GM18861 (cell line): ENCODE results near the gene DCPS.
"Not testable (repeated sequence)": the region's sequence is repeated elsewhere in the genome, so short reads cannot be mapped to it uniquely, and the experiment has no call there.

Experiments used
- ATAC-seq: cut with Tn5 transposase; IDR thresholded peaks from one replicate; pipeline ENCODE4 v1.9.1; 2021; ENCODE audit not compliant: unreplicated experiment

DCPS gene

DNA sequence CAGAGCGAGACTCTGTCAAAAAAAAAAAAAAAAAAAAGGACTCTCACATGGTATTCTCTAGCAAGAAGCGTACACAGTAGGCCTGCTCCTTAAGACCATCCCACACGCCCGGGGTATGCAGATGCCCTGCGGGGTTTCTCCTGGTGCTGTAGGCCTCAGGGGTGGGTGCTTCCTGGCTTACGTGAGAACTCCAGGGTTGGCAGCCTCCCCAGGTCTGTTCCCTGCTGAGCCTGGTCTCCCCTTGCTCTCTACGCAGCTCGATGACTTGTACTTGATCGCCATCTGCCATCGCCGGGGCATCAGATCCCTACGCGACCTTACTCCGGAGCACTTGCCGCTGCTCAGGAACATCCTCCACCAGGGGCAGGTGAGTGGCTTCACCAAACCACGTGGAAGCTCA is 39.2 kb downstream of the DCPS start:
- no peak for ATAC-seq

DNA sequence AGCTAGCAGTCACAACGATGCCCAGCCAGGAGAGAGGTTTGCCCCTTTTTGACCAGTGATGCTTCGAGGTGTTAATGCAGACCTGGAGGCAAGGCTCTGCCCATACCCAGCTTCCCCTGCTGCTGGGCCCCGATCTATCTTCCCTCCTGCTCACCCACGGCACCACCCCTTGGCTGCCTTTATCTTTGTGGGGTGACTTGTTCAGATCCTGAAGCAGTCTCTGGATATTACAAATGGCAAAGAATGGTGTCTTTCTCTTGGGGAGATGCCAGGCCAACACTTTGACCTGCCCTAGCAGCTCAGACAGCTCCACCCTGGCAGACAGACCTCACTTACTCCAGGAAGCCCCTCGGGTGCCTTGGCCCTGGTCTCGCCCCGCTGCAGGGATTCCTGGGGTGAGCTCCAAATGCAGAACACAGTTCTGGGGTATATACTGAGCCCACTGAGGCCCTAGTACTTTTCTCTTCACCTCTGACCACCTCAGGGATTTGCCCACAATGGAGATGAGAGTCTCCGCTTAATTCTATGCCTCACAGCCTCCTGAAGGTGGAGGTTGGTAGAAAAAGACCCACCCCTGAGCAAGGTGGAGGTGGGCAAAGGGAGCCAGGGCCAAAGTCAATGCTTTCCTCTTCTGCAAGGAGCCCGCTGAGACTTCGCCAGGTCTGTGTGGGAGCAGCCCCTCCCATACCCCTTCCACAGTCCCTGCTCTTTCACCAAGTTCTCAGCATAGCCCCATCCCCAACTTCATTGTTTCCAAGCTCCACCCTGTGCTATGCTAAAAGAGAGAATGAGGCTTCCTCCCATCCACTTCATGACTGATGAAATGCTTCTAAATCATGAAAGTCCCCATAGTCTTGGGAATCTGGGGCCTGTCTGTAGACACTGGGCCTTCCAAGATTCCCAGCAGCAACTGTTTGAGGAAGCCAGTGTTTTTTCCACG is 40.6 kb downstream of the DCPS start:
- ATAC-seq, result no peak

DNA sequence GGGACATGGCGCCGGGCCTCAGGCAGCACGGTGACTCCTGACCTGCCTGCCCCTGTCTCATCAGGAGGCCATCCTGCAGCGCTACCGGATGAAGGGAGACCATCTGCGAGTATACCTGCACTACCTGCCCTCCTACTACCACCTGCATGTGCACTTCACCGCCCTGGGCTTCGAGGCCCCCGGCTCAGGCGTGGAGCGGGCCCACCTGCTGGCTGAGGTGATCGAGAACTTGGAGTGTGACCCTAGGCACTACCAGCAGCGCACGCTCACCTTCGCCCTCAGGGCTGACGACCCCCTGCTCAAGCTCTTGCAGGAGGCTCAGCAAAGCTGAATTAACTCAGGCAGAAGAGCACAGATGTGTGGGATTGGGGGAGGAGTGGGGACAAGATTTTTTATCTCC is 41.4 kb downstream of the DCPS start:
- ATAC-seq, result no peak

DNA sequence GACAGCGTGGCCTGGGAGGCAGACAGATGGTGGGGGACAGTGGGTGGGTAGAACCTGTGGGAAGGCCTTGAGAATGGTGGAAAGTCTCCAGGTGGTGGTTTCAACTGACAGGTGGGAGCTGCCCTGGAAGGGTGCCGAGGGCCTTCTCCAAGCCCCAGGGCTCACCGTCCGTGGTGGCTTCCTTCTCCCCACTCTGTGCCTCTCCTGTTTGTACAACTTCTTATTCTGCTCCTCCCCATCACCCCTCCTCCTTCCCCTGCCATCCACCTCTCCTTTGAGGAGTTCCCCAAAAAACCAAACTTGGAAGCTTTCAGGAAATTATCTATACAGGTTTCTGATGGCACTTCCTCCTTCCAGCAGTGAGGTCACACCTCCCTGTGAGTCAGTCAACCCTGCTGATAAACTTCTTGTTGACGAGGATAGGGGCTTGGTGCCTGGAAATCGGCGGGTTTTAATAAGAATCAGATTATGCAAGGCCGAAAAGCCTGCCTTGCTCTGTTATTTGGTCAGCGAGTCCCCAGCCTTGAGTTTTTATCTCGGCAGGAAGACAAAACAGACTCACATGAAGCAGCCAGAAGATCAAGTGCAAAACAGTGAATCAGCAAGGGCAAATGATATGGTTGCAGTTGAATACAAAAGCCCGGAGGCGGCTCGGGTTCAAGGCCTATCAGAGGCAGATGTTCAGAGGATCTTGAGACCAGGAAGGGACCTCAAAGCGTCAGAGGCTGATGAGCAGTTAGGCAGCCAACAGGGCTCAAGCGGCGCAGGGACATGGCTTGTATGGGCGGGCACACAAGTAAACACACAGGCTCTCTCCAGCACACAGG is 42.1 kb downstream of the DCPS start:
- ATAC-seq, result no peak

DNA sequence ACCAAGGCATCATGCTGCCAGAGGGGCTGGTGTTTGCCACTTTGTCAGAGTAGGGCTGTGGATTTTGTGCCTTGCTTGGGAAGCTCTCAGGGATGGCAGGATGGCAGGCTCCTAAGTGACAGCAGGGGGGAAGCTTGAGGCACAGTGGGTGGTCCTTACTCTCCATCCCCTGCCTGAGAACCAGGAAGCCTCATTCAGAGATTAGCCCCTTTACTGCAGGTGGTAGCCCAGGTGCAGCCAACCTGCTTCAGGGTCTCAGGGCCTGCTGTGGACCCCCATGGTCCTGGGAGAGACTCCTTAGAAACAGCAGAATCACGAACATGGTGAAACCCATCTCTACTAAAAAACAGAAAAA is 42.7 kb downstream of the DCPS start:
- ATAC-seq, result no peak

DNA sequence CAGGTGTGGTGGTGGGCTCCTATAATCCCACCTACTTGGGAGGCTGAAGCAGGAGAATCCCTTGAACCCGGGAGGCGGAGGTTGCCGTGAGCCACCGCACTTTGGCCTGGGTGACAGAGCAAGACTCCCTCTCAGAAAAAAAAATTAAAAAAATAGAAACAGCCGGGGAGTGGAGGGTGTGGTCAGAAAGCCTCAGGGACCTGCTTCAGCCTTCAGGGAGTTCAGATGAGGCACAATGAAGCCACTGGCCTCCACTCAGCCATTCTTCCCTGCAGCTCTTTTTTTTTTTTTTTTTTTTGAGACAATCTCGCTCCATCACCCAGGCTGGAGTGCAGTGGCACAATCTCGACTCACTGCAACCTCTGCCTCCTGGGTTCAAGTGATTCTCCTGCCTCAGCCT is 43.1 kb downstream of the DCPS start:
- ATAC-seq, result not testable (repeated sequence)

DNA sequence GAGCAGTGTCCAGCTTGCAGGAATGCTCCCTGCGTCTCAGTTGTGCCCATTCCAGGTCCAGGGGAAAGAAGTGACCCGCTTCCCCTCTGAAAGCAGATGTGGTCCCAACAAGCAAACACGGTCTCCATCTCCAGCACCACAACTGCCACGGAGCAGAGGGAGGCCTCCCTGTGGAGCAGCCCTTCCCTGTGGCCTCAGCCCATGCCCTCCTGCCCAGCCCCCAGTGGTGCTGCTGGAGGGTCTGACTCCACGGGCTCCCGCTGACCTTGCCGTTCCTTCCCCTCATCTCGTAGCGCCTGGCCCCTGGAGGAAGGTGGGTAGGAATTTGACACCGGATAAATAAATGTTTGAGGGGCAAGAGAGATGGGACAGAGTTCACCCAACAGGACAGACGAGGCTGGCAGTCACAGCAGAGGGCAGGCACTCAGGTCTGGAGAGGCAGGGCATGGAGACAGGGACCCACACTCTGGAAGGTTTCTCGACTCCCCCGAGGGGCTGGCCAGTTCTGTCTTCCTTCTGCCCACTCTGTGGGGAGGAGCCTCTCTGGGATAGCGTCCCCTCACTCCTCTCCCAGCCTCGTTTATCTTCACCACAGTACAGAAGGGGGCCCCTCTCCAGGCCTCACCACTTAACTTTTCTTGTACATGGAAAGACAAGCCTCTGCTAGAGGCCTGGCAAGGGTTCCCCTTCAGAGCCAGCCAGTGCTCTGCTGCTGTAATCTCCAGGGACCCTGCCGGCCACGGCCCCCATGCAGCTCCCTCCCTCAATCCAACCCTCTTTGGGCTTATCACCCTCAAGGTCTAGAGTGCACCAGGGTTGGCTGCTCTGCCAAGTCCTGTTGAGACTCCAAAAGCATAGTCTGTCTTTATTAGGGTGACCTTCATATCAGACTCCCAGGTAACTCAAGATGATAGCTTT is 44.1 kb downstream of the DCPS start:
- ATAC-seq, result no peak

DNA sequence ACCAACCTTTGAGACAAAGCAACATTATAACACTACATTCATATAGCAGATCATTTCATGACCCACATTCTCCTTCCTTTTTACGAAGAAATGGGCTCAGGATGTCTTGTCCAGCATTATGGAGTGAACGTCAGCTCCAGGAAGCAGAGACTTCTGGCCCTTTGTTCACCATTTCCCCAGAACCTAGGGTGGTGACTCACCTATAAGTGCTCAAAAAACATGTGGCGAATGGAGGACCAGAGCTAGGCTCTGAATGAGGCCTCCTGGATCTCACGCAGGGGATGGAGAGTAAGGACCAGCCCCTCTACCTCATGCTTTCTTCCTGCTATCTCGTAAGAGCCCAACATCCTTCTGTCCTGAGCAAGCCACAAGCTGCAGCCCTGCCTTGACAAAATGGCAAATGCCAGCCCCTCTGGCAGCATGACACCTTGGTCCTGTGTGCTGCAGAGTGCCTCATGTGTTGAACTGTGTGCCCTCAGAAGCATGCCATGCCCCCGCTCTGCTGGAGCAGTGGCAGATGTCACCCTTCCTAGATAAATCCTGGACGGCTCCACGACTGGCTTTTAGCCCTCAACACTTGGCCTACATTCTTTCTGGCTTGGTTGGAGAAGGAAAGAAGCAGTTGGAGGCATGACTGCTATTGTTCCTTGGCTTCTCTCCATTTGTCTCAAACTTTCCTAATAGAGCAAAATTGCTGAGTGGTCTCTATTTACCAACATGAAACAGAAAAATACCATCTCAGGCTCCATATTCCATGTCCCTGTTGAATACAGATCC is 45.1 kb downstream of the DCPS start:
- ATAC-seq, result no peak

DNA sequence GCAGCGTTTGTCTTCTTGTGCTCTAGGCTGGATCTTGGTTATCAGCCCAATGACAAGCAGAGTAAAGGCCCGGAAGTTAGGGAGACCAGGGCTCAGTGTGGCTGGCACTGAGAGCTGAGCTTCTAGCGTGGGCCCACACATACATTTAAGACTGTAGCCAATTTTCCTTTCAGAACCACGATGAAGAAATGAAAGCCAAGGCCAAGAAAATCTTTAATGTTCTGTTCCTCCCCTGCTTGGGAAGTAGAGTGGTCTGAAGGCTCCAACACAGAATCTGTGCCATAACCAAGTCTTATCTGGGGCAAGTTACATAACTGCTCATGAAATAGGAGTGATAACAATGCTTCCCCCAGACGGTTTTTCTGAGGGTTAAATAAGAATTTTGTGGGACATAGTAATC is 47.0 kb downstream of the DCPS start:
- ATAC-seq, result no peak

DNA sequence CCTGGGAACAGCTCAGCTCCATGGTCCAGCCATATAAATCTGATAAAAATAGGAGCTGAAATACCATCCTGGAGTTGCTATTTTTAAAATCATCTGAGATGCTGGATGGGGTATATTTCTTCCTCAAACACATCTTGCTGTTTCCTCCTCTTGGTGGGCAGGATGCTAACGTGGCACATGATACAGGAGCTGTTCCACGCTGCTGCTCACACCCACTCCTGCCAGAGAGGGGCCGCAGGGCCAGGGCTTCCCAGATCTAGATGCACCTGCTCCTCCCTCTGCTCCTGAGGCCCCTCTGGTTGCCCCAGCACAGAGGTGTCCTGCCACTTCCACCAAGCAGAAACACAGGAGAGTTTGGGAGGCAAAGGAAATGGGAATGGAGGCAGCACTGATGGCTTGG is 48.3 kb downstream of the DCPS start:
- ATAC-seq, result no peak

DNA sequence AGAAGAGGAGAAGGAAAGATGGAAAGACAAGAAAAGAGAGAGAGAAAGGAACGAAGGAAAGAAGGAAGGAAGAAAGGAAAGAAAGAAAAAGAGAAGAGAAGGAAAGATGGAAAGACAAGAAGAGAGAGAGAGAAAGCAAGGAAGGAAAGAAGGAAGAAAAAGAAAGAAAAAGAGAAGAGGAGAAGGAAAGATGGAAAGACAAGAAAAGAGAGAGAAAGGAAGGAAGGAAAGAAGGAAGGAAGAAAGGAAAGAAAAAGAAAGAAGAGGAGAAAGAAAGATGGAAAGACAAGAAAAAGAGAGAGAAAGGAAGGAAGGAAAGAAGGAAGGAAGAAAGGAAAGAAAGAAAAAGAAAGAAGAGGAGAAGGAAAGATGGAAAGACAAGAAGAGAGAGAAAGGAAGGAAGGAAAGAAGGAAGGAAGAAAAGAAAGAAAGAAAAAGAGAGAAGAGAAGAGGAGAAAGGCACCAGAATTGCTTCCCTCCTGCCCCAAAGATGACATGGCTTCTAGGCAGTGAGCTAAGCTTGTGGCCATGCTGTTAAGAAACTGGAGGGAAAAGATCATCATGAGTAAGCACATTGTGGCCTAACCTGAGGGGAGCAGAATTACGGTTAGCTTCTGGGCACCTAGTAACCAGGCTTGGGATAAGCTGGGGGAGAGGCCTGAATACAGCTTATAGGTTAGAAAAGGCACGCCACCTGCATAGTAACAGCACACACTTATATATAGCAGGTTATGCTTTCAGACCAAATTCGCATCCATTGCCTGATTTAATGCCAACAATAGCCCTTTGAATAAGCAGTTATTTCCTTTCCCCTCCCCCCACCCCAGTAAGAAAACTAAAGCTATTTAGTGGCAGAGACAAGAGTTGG is 49.3 kb downstream of the DCPS start:
- ATAC-seq, result no peak

DNA sequence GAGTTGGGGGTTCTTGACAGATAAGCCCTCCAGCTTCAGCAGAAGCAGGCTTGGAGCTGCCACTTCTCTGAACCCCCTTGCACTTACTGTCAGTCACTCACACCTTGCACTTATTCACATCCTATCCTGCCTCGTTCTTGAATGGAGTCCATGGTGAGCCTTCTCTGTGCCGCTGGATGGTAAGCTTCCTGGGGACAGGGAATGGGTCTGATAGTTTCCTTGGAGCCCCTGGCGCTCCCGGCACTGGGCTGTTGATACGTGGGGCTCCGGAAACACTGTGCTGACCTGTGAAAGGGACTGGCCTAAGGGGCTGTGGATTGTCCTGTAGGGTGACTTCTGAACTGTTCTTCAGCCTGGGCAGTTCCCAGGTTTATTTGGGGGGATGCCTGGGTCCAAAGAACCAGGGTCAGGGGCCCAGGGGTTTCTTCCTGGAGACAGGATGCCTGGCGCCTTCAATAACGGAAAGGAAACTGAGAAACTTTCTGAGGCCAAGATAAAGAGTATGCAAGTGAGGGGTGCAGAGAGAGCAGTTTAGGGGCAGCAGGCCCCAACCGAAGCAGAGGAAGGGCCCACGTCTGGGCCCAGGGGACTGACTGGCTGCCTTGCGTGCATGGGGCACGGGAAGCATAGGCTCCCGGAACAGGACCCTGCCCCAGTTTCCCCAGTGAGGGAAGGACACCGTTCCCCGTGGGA is 50.9 kb downstream of the DCPS start:
- ATAC-seq, result peak; percentile 25

DNA sequence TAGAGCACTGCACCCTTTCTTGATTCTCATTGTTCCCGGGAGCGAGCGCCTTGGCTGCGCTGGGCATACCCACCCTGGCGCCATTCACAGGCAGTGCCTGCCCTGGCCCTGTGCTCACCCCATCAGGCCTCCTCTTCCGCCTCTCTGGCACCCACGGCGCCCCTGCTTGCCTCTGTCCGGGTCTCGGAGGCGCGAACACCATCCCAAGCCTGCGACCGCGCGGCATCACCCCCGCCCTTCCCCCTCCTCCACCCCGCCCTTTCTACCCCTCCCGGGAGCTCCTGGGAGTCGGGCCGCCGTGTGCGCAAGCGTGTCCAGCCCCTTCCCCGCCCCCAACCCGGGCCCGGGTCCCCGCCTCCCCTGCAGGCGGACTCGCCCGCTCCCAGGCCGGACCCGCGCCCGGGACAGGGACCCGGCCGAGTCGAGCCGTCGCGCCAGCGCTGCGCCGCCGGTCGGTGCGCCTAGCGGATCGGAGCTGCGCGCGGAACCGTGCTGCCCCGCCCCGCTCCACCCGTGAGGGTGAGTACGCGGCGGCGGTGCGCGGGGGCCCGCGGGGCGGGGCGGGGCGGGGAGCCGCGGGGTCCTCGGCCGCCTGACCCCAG is 51.6 kb downstream of the DCPS start, which contains the start of gene ST3GAL4:
ST3GAL4 (plus strand) TSS at position 363 of the 602 bp plus-strand sequence. CDS start 50,470 bp downstream, outside the sequence.
- peak; percentile 38 for ATAC-seq

DNA sequence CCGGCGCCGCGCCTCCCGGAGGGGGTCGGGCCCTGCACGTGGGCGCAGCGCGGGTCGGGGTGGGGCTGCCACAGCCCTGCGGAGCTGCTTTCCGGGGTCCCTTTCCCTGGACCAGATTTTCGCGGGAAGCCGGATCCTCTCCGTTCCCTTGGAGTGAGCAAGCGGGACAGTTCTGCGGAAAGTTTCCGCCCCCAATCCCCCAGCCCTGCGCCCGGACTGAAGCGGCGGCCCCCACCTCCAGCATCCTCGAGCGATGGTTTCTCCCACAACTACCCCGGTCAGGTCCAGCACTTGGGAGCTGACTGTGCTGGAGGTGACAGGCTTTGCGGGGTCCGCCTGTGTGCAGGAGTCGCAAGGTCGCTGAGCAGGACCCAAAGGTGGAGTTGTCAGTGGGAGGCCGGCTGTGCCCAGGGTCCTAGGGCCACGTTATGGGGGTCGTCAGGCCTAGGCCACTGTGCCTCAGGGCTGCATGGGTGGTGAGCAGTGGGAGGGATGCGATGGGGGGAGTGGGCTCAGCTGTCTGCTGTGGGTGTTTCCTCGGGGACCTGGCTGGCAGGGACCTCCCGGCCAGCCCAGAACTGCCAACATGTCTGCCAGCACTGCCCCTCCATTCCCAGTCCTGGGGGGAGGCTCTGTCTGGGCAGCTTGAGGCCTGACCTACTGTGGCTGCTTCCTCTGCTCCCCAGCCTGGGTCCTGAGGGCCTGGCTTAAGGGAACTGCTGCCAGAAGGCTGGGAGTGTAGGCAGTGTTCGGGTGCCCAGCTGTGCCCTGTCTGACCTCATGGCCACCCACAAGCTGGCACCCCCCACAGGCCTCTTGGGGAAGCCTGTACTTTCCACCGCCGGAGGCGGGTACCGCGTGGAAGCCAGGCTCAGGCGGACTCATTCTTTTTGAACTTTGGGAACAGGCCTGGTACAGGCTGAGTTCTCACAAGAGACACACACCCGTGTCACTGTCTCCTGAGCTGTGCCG is 52.4 kb downstream of the DCPS start:
- peak; percentile 6 for ATAC-seq

DNA sequence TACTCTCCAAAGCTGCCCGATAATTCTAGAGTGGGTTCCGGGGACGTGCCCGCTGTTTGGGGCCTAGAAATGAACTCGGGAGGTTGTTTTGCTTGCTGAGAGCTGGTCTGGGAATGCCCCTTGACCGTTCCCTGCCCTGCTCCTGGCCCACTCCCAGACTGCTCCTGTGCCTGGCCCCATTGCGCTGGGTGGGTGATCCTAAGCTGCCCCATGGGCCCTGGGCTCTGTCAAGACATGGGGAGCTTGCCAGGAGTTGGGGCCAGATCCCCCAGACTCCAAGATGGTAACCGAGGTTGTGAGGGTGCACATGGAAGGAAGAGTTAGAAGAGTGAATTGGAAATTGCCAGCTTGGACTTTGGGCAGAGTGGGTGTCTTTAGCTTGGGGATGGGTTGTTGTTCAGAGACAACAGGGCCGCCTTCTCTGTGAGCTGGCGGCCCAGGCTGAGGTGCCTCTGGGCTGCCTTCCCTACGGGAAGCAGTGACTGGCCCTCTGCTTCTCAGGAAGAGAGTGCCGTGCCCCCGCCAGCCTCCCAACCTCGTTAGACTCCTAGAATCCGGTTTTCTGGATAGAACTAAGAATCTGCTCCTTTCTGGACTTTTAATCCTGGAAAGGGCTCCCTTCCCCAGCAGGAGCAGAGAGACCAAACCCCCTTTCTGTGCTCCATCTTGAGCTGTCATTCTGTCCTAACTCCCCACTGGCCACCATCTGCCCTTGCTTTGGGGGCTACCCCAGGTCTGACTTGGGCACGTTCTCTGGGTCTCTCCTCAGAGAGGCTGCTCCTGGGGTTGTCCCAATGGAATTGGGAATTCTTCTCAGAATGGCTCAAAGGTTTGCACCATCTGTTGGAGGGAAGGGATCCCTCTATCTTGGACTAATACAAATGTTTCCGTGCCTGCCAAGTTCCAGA is 53.4 kb downstream of the DCPS start:
- no peak for ATAC-seq
